Stimulated activated CD8-positive, alpha-beta memory T cell treated with anti-CD3 and anti-CD28 coated beads, Interleukin-4, amount 100 ng/mL, for 1 hour (primary cell): Measurements from ENCODE around the gene IFT80.
A peak's percentile ranks its signal among the peaks of the same experiment; 100 is the strongest.

ENCODE experiments used
- DNase-seq, 2 donors: peaks; one replicate each; pipeline ENCODE4 v3.0.0-alpha.2; 2020; ENCODE audit warnings: low read depth in 2 of 2, low spot score in 1 of 2

Gene IFT80

GRCh38 chr3:160399125-160400029 lies at the start of gene IFT80, which contains the start of gene SMC4:
TSS of gene IFT80 (minus strand) at chr3:160399225. CDS start at chr3:160384600, 14,625 bp downstream.
TSS of gene SMC4 (plus strand) at chr3:160399650. CDS start at chr3:160400827, 1,177 bp downstream.
- DNase-seq: peak; percentile 90 to 92

DNA sequence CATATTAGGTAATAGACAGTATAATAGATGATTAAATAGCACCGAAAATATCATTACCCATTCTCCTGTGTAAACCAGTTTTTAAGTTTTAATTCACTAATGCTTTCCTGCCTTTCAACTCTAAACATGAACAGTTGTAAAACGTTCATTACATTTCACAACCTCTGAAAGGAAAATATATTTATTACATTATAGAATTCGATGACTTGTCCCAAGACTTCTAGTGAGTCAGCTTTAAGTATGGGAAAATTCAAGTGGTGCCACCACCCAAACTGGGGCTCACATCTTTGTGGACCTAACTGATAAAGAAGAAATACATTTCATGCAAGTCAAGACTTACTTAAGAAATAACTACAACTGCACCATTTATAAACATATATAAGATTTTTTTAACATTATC lies 48.5 kb upstream of the IFT80 start:
- DNase-seq: no peak

GRCh38 chr3:160446522-160447056 lies 47.6 kb upstream of the IFT80 start:
- DNase-seq: no peak

DNA sequence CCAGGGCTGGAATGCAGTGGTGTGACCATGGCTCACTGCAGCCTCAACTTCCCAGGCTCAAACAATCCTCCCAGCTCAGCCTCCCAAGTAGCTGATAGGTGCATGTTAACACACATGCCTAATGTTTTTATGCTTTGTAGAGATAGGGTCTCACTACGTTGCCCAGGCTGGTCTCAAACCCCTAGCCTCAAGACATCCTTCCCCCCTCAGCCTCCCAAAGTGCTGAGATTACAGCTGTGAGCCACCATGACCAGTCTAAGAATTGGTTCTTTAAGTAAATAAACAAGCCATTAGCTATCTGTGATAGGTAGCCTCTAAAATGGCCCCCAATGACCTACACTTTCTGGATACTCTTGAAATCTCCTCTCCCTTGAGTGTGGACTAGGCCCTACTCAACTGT lies 46.8 kb upstream of the IFT80 start:
- no peak for DNase-seq

DNA sequence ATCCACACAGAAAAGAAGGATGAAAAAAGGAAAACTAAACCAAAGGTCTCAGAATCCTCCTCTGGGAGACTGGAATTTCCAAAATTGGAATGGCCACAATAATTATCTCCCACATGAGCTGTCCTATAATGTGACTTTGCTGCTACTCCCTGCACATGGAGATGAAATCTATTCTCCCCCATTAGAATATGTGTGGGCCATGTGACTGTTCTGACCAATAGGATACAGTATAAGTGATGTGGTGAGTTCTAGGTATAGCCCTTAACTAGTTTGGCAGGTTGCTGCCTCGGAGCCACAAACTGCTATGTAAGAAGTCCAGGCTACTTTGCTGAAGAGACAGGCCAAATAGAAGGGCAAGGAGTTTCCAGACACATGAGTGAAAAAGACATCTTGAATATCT lies 45.4 kb upstream of the IFT80 start:
- no peak for DNase-seq

- DNase-seq: no peak
Measured at GRCh38 chr3:160440687-160441086, 41.7 kb upstream of the IFT80 start.

DNA sequence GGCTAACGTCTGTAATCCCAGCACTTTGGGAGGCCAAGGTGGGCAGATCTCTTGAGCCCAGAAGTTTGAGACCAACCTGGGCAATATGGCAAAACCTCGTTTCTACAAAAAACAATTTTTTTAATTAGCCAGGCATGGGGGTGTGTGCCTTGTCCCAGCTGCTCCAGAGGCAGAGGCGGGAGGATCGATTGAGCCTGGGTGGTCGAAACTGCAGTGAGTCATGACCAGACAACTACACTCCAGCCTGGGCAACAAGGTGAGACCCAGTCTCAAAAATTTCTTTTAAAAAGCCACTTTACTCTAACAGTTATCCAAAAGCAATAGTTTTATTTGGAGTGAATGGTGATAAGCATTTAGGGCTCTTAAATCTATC lies 38.0 kb upstream of the IFT80 start:
- no peak for DNase-seq

DNA sequence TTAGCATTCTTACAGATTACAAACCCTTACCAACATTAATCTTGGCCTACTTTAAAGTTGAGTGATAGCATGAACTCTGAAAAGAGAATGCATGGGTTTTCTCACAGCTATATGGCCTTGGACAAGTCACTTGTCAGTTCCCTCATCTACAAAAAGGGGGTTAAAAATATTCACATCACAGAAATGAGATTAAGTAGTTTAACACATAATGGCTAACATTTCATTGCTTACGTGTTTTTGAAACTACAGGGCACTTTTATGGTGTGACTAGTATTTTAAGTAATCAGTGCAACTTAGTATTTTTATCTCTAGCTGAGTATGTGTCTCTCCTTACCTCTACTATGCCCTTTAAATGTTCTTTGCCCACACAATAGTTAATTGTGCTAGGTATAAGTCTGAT lies 36.7 kb upstream of the IFT80 start:
- no peak for DNase-seq

DNA sequence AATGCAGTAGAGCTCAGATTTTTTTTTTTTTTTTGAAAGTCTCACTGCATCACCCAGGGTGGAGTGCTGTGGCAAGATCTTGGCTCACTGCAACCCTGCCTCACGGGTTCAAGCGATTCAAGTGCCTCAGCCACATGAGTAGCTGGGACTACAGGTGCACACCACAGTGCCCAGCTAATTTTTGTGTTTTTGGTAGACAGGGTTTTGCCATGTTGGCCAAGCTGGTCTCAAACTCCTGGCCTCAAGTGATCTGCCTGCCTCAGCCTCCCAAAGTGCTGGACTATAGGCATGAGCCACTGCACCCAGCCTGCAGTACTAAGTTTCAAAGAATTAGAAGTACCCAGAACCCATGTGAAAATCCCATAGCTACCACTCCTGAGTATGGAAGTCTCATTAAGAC lies 36.1 kb upstream of the IFT80 start:
- no peak for DNase-seq

DNA sequence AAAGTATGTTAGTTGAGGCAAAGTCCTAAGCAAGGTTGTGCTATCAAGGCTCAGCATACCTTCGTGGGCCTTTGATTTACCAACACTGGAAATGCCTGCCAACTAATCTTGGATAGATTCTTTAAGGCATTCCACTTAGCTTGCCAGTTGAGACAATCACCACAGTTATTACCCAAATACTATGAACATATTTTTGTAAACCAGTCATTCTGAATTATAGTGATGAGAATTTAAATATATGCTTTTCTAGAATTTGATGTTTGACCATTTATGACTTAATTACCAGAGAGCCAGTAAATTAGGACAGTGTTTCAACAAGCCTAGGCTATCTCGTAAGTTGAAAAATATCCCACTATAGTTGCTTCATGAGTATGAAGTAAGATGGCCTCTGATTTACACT lies 35.0 kb upstream of the IFT80 start:
- no peak for DNase-seq

- no peak for DNase-seq
Measured at GRCh38 chr3:160427832-160428424, 28.9 kb upstream of the IFT80 start.

DNA sequence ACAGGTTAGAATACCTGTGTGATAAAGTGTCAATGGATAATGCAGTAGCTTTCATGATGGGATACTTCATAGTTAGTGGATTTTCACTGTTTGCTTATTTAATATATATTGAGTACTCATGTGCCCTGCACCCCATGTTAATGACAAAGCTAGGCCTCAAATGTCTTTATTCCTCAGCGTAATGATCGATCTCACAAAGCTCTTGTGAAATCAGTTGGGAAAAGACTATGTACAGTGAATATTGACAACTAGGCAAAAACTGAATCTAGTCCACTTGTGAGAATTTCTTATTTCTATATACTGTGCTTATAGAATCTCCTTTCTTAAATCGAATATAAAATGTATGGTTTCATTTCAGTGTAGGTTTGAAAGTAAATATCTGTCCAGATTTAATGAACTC lies 18.3 kb upstream of the IFT80 start:
- no peak for DNase-seq

DNA sequence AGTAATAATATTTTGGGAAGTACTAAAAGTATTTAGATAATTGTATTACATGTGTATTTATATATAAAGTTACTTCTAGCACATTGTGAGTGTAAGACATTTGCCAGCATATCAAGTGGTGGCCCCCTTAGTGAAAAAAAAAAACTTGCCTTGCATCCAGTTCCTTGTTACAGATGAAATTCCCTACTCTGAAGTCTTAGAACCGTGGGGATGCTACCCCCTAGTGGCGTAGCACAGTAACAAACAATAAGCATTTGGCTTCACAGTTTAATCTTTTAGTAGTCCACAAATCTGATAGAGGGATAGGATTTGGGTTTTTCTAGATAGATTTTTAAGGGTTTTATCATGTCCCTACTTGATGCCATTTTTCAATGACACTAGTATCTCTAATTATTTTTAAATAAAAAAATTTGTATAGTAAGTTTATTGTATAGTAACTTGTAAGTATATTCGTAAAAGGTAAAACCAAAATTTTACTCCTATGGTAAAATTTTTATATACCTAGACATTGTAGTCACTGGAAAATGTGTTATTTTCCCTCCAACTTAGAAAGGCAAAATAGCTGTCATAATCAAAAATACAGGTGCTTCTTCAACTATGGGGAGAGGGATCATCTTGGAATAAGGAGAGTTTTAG lies 14.7 kb upstream of the IFT80 start:
- DNase-seq: peak in 1 of 2 donors; percentile 44

DNA sequence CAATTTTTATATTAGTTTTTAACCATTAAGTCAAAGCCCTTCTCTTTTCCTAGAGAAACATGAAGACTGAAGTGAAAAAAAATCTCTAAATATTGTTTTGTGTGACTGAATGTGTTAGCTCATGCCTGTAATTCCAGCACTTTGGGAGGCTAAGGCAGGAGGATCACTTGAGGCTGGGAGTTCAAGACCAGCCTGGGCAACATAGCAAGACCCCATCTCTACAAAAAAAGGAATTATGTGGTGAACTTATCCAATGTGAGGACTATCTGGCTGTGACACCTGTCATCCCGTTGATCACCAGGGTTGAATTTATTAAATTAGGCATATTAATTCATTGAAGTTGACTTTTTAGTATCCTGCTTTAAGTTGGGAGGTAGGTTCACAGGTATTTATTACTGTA lies 13.5 kb upstream of the IFT80 start:
- no peak for DNase-seq

DNA sequence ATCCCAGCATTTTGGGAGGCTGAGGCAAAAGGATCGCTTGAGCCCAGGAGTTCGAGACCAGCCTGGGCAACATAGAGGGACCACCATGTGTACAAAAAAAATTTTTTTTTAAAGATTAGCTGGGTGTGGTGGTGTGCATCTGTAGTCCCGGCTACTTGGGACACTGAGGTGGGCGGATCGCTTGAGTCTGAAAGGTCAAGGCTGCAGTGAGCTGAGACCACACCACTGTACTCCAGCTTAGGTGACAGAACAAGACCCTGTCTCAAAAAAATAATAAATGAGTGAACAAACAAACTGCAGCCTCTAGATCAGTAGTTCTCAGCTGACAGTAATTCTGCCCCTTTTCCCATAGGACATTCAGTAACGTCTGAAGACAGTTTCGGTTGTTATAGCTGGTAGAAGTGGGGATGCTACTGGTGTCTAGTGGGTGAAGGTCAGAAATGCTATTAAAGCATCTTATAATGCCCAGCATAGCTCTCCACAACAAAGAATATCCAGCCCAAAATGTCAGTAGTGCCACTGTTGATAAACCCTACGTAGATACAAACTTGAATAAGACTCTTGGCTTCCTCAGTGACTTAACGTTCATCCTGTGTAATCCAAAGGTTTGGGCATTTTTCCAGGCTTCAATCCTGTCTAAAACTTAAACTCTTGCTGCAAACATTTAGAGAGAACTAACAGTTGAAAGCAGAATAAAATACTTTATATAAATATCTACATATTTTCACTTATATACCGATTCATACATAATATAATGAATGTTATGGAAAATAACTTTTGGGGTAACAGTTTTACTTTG lies 11.0 kb upstream of the IFT80 start:
- no peak for DNase-seq

DNA sequence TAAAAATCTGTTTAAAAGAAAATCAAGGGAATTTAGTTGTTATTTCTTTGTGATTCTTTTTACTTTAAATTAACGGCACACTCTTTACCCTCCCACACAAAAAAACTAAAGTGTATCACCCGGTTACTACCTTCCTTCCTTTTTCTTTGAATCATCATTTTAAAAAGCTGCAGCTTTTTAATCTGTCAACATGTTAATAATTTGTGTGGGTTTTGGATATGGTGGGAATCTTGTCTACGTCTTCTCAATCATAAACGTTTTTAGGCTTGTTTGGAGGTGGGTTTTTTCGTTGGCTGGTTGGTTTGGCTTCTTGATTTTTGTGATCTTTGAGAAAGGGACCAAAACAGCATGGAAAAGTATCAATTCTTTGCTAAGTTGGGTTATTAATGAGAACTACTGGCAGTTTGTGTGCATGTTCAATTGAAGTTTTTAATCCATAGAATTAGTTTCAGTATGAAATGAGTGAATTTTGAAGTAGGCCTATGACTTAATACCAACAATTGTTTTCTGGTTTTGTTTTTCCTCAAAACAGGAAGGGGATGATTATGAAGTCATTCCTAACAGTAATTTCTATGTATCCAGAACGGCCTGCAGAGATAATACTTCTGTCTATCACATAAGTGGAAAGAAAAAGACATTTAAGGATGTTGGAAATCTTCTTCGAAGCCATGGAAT lies 4.9 kb upstream of the IFT80 start:
- no peak for DNase-seq

GRCh38 chr3:160403028-160403545 lies 4.1 kb upstream of the IFT80 start:
- no peak for DNase-seq

DNA sequence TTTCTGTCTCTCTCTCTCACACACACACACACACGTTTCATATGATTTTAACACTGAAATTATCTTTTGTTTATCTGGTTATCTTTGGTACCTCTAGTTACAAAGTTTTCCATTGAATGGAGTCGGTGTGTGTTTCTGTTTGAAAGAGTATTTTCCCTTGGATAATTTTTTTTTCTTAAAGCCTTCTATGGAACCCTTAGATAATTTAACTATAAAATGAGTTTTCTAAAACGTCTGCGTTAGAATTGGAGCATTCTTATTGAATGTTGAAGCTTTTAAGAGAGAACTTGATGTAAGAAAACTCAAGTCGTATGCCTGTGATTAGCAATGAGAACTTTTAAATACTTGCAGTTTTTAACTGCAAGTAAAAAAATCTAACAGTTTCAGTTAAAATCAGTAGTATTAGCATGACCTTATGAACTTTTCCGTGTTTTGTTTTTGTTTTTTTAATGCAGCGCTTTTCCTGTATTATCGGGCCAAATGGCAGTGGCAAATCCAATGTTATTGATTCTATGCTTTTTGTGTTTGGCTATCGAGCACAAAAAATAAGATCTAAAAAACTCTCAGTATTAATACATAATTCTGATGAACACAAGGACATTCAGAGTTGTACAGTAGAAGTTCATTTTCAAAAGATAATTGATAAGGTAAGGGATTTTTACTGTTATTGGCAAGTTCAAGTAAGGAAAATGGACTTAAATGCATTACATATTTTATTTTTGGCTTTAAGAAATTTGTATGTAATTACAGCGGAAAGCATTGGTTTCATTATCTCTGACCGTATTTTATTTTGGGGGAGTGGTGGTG lies 3.4 kb upstream of the IFT80 start:
- no peak for DNase-seq

DNA sequence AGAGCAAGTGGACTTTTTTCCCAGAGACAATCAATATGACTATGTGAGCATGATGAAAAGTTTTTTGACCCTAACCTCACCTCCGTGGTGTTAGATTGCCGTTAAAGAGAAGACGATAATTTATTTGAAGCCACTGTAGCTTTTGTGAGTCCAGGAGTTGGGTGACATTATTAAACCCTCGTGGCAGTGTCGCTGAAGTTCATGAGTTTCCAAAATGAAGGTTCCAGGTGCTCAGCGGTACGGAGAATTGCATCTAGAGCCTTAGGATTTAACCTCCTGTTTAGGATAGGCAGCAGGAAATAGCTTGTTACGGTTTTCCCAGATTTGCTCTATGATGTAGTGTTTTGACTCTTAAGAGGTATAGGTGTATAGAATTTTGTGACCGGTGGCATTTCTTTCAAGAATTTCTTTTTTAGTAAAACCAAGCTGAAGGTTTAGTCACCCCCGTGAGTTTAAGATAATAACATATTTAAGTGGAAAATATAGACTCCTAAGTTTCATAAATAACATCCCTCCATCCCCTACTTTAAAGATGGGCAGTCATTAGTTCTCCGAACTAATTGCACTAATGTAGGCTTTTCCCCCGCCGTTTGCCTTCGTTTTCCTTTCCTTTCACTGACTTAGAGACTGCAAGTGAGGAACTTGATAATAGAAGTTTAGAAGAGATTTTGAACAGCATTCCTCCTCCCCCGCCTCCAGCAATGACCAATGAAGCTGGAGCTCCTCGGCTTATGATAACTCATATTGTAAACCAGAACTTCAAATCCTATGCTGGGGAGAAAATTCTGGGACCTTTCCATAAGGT lies 2.5 kb upstream of the IFT80 start:
- no peak for DNase-seq
